HG02973 (cell line): ENCODE data around the gene AHRR.
"Not testable (repeated sequence)": the region's sequence is repeated elsewhere in the genome, so short reads cannot be mapped to it uniquely, and the experiment has no call there.

Experiments used
- ATAC-seq: cut with Tn5 transposase; IDR thresholded peaks from one replicate; pipeline ENCODE4 v1.9.1; 2021; ENCODE audit warnings: moderate library complexity; ENCODE audit not compliant: unreplicated experiment

AHRR gene

GRCh38 chr5:483011-483410, 161.5 kb downstream of the AHRR start:
- ATAC-seq = no peak

GRCh38 chr5:483434-484140, 162.1 kb downstream of the AHRR start:
- ATAC-seq = no peak

DNA sequence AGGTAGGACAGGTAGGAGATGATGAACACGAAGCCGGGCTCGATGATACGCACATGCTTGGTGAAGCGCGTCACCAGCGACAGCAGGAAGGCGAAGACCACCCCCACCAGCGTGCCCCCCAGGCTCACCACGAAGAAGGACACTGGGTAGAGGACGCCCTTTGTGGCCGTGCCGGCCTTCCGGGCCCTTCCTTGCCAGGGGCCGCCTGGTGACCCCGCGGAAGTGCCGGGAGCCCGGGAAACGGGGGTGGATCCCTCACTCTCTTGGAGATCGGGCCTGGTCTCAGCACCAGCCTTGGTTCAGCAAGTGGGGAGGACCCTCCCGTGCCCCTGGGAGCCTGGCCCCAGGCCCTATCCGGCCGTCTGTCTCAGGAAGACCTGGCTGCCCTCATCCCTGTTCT, 163.0 kb downstream of the AHRR start:
- ATAC-seq = no peak

- ATAC-seq = no peak
These were observed 163.8 kb downstream of the AHRR start for GRCh38 chr5:485113-485945.

GRCh38 chr5:485946-486491, 164.5 kb downstream of the AHRR start:
- ATAC-seq = no peak

DNA sequence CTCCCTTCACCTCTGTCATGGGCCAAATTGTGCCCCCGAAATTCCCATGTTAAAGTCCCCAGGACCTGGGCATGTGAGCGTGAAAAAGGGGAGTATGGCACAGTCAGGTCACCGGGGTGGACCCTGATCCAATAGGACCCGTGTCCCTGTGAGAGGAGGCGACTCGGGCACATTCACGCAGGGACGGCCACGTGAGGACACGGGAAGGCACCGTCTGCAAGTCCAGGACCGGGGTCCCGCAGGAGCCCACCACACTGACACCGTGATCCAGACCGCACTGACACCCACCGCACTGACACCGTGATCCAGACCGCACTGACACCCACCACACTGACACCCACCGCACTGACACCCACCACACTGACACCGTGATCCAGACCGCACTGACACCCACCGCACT, 165.1 kb downstream of the AHRR start:
- ATAC-seq = not testable (repeated sequence)
